ENCODE measurements around the gene CNTNAP2.

The CNTNAP2 gene

DNA sequence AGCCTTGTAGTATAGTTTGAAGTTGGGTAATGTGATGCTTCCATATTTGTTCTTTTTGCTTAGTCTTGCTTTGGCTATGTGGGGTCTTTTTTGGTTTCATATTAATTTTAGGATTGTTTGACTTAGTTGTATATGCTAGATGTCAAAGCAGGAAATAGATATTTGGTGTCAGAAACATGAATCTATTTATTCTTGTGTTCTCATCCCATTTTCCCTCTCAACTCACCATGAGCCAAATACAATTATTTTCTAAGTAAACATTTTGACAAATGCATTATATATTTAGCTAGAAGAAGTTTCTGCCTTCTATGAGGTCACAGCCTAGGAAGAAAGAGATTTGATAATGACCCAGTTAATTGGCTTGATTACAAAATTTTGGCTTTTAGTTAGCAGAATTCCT lies 1313.4 kb downstream of the CNTNAP2 start:
- H3K4me3 ChIP-seq (ENCODE audit: control insufficient read depth, low read depth, low read length): no peak overlapping the region
- TF ChIP-seq, protein P1, sequence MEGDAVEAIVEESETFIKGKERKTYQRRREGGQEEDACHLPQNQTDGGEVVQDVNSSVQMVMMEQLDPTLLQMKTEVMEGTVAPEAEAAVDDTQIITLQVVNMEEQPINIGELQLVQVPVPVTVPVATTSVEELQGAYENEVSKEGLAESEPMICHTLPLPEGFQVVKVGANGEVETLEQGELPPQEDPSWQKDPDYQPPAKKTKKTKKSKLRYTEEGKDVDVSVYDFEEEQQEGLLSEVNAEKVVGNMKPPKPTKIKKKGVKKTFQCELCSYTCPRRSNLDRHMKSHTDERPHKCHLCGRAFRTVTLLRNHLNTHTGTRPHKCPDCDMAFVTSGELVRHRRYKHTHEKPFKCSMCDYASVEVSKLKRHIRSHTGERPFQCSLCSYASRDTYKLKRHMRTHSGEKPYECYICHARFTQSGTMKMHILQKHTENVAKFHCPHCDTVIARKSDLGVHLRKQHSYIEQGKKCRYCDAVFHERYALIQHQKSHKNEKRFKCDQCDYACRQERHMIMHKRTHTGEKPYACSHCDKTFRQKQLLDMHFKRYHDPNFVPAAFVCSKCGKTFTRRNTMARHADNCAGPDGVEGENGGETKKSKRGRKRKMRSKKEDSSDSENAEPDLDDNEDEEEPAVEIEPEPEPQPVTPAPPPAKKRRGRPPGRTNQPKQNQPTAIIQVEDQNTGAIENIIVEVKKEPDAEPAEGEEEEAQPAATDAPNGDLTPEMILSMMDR (conservative IDR thresholded peaks at IDR 0.05; ENCODE audit: control insufficient read depth, insufficient read depth, low read depth, low read length): no peak
- no peak for DNase-seq (ENCODE audit: low read depth)

GRCh38 chr7:147432079-147432478 lies 1315.5 kb downstream of the CNTNAP2 start:
- no peak overlapping the region for H3K4me3 ChIP-seq (ENCODE audit: control insufficient read depth, low read depth, low read length)
- TF ChIP-seq, protein P1 (conservative IDR thresholded peaks at IDR 0.05; ENCODE audit: control insufficient read depth, insufficient read depth, low read depth, low read length): peak; percentile 38
- peak; percentile 32 for DNase-seq (ENCODE audit: low read depth)

GRCh38 chr7:147432576-147432975 lies 1316.0 kb downstream of the CNTNAP2 start:
- no peak for DNase-seq (ENCODE audit: low read depth)
- no peak overlapping the region for H3K4me3 ChIP-seq (ENCODE audit: control insufficient read depth, low read depth, low read length)
- TF ChIP-seq, protein P1 (conservative IDR thresholded peaks at IDR 0.05; ENCODE audit: control insufficient read depth, insufficient read depth, low read depth, low read length): no peak

GRCh38 chr7:147436718-147437117 lies 1320.1 kb downstream of the CNTNAP2 start:
- DNase-seq (ENCODE audit: low read depth): no peak
- H3K4me3 ChIP-seq (ENCODE audit: control insufficient read depth, low read depth, low read length): no peak overlapping the region
- TF ChIP-seq, protein P1 (conservative IDR thresholded peaks at IDR 0.05; ENCODE audit: control insufficient read depth, insufficient read depth, low read depth, low read length): no peak

GRCh38 chr7:147438216-147438615 lies 1321.6 kb downstream of the CNTNAP2 start:
- peak; percentile 15 for DNase-seq (ENCODE audit: low read depth)
- H3K4me3 ChIP-seq (ENCODE audit: control insufficient read depth, low read depth, low read length): no peak overlapping the region
- TF ChIP-seq, protein P1 (conservative IDR thresholded peaks at IDR 0.05; ENCODE audit: control insufficient read depth, insufficient read depth, low read depth, low read length): no peak

DNA sequence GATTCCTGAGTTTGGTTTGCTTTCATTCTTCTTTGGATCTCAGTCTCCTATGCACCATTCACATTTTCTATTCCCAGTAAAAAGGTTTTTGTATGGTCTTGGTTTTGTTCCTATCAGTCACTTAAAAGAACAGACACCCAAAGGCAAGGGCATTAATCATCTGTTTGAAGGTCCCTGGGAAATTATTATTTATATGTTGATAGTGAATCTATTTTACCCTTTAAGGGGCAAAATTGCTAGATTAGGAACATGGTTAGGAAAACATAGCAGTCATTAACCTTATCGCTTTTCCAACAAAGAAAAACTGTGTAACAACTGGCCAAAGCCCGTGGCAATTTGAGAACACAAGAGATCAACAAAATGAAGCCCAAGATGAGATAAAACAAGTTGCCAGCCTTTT lies 1327.3 kb downstream of the CNTNAP2 start:
- TF ChIP-seq, protein P1 (conservative IDR thresholded peaks at IDR 0.05; ENCODE audit: control insufficient read depth, insufficient read depth, low read depth, low read length): no peak
- DNase-seq (ENCODE audit: low read depth): no peak
- H3K4me3 ChIP-seq (ENCODE audit: control insufficient read depth, low read depth, low read length): no peak overlapping the region

DNA sequence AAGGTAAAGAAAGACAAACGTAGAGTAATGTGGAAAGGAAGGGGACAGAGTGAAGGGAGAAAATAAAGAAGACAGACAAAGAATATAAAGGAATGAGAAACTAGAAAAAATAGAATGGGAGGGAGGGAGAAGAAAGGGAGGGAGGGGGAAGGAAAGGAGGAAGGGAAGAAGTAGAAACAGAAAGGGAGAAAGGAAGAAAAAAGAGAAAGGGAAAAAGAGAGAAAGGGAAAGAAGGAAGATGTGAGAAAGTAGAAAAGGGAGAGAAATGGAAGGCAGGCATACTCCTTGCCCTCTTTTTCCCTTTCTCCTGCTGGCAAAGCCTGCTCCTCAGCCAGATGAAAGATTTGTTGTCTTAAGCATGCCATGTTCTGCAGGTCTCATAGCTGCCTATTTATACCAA lies 1336.2 kb downstream of the CNTNAP2 start:
- TF ChIP-seq, protein P1 (conservative IDR thresholded peaks at IDR 0.05; ENCODE audit: control insufficient read depth, insufficient read depth, low read depth, low read length): no peak
- DNase-seq (ENCODE audit: low read depth): no peak
- H3K4me3 ChIP-seq (ENCODE audit: control insufficient read depth, low read depth, low read length): no peak overlapping the region

Measured in fibroblast of mammary gland (primary cell).